PC-9 (cell line): ENCODE results near the gene PDF.

Experiments
- CTCF ChIP-seq: fragments of 200-600 bp; sonication (generic); conservative IDR thresholded peaks from 2 replicates; pipeline ENCODE4 v1.6.1; 2017; ENCODE audit warnings: mixed run types, antibody characterized with exemption, mild to moderate bottlenecking, moderate library complexity
- EZH2 ChIP-seq: fragments of 200-600 bp; sonication (generic); IDR thresholded peaks from 2 replicates; pipeline ENCODE4 v1.8.0; 2017; ENCODE audit warnings: antibody characterized with exemption, low read depth

GRCh38 chr16:69322343-69322742, 8.0 kb downstream of the PDF start:
- TF ChIP-seq EZH2 (no peak), CTCF (no peak)
